HEK293T (cell line): ENCODE data around the gene RASA3.

Experiments
- CTCF ChIA-PET: fragments of 350-600 bp; formaldehyde crosslinking; extraction: SDS; loops from one replicate; lab custom pipeline; 2021; ENCODE audit warnings: antibody characterized with exemption, inconsistent platforms; lab: Yijun Ruan, JAX
- POLR2A ChIA-PET: fragments of 350-600 bp; formaldehyde crosslinking; extraction: SDS; loops from one replicate; lab custom pipeline; 2020; ENCODE audit warnings: antibody characterized with exemption, inconsistent platforms; lab: Yijun Ruan, JAX
- DNase-seq: peaks from one replicate; pipeline ENCODE4 v3.0.0; 2012; ENCODE audit warnings: mixed read lengths; ENCODE audit errors: extremely low spot score
- ARNT ChIP-seq: fragments of 450-650 bp; IDR thresholded peaks from 2 replicates; pipeline ENCODE4 v1.6.1; 2017; ENCODE audit warnings: mild to moderate bottlenecking
- BHLHE40 ChIP-seq: fragments of 450-650 bp; IDR thresholded peaks from 2 replicates; pipeline ENCODE4 v1.6.1; 2016; ENCODE audit warnings: mild to moderate bottlenecking, moderate library complexity, borderline replicate concordance
- CTBP1 ChIP-seq: fragments of 450-650 bp; IDR thresholded peaks from 2 replicates; pipeline ENCODE4 v1.6.1; 2016; ENCODE audit warnings: borderline replicate concordance
- ELF4 ChIP-seq: fragments of 450-650 bp; IDR thresholded peaks from 2 replicates; pipeline ENCODE4 v1.6.1; 2017; ENCODE audit warnings: antibody characterized with exemption
- FOXA1 ChIP-seq: fragments of 450-650 bp; IDR thresholded peaks from 2 replicates; pipeline ENCODE4 v1.6.1; 2016; ENCODE audit warnings: mild to moderate bottlenecking
- FOXK2 ChIP-seq: fragments of 450-650 bp; IDR thresholded peaks from 2 replicates; pipeline ENCODE4 v1.6.1; 2016; ENCODE audit warnings: mild to moderate bottlenecking
- FOXM1 ChIP-seq: fragments of 450-650 bp; IDR thresholded peaks from 2 replicates; pipeline ENCODE4 v1.6.1; 2017; ENCODE audit warnings: mild to moderate bottlenecking, borderline replicate concordance
- HDGF ChIP-seq: fragments of 450-650 bp; IDR thresholded peaks from 2 replicates; pipeline ENCODE4 v1.6.1; 2017; ENCODE audit warnings: antibody characterized with exemption, borderline replicate concordance
- L3MBTL2 ChIP-seq: fragments of 450-650 bp; conservative IDR thresholded peaks from 2 replicates; pipeline ENCODE4 v1.6.1; 2016; ENCODE audit warnings: mild to moderate bottlenecking
- LEF1 ChIP-seq: fragments of 450-650 bp; IDR thresholded peaks from 2 replicates; pipeline ENCODE4 v1.6.1; 2017; ENCODE audit warnings: mild to moderate bottlenecking, borderline replicate concordance
- NFRKB ChIP-seq: fragments of 450-650 bp; IDR thresholded peaks from 2 replicates; pipeline ENCODE4 v1.6.1; 2016; ENCODE audit warnings: mild to moderate bottlenecking, moderate library complexity
- SP1 ChIP-seq: fragments of 450-650 bp; IDR thresholded peaks from 2 replicates; pipeline ENCODE4 v1.6.1; 2017
- SUZ12 ChIP-seq: fragments of 450-650 bp; IDR thresholded peaks from 2 replicates; pipeline ENCODE4 v1.6.1; 2016; ENCODE audit warnings: mild to moderate bottlenecking
- TARDBP ChIP-seq: fragments of 450-650 bp; IDR thresholded peaks from 2 replicates; pipeline ENCODE4 v1.6.1; 2016
- ZNF384 ChIP-seq: fragments of 450-650 bp; IDR thresholded peaks from 2 replicates; pipeline ENCODE4 v1.6.1; 2016
- TF ChIP-seq, protein P1 (sequence below): fragments of 450-650 bp; IDR thresholded peaks from 2 replicates; pipeline ENCODE4 v1.6.1; 2016

The RASA3 gene

DNA sequence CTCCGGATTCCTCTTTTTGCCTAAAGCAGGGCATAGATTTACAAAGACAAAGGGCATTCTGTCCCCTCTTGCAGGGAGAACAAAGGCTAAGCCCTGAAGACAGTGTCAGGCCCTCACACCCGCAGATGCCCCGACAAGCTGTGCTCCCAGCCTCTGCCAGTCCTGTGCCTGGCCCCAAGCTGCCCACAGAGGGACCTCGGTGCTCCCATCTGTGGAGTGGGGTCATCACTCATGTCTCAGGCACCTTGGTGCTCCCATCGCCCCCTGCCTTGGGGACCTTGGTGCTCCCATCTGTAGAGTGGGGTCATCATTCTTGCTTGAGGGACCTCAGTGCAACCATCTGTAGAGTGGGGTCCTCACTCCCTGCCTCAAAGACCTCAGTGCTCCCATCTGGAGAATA, 182.9 kb downstream of the RASA3 start:
- ChIA-PET CTCF (no interaction called here), POLR2A (no interaction called here)
- TF ChIP-seq HDGF = no peak
- no peak for TF ChIP-seq FOXA1
- TF ChIP-seq ELF4 = no peak
- no peak for TF ChIP-seq SP1
- no peak for TF ChIP-seq TARDBP
- TF ChIP-seq LEF1 = no peak
- no peak for TF ChIP-seq NFRKB
- TF ChIP-seq CTBP1 = no peak
- TF ChIP-seq, protein P1, sequence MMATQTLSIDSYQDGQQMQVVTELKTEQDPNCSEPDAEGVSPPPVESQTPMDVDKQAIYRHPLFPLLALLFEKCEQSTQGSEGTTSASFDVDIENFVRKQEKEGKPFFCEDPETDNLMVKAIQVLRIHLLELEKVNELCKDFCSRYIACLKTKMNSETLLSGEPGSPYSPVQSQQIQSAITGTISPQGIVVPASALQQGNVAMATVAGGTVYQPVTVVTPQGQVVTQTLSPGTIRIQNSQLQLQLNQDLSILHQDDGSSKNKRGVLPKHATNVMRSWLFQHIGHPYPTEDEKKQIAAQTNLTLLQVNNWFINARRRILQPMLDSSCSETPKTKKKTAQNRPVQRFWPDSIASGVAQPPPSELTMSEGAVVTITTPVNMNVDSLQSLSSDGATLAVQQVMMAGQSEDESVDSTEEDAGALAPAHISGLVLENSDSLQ = no peak
- TF ChIP-seq FOXK2 = no peak
- TF ChIP-seq L3MBTL2 = no peak
- TF ChIP-seq FOXM1 = no peak
- TF ChIP-seq SUZ12 = no peak
- no peak for TF ChIP-seq ZNF384
- TF ChIP-seq BHLHE40 = no peak
- no peak for TF ChIP-seq ARNT
- no peak for DNase-seq

DNA sequence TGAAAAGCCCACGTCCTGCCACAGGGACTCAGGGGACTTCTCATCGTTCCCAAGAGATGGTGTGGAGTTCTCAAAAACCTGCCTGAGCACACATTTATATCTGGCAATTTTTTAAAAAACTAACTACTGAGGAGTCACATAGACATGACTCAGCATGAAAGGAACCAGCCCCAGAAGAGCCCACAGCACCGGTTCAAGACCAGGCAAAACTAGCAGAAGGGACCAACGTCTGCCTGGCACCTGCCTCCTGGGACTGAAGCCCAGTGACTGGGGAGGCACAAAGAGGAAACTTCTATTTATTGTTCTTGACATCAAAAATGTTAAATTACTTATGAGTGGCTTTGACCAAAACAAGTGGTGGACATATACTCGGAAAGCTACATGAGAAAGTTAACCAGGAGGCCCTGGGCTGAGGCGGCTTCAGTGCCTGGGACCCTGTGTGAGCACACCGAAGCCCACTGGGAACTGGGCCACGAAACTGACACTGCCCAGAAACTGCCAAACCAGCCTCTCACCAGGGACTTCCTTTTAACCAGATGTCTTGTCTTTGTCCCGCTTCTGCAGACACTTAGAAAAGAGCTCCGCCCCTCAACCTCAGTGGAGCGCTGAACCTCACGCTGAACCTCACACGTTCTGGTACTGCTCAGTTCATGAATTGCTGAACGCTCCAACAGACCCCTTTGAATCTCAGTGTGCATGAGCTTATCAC, 184.2 kb downstream of the RASA3 start:
- CTCF ChIA-PET = no interaction called here
- no peak for DNase-seq
- TF ChIP-seq FOXM1 (no peak), TARDBP (no peak), ARNT (no peak), HDGF (no peak), ZNF384 (no peak), ELF4 (no peak), NFRKB (no peak), FOXA1 (no peak)
- POLR2A ChIA-PET = no interaction called here

DNA sequence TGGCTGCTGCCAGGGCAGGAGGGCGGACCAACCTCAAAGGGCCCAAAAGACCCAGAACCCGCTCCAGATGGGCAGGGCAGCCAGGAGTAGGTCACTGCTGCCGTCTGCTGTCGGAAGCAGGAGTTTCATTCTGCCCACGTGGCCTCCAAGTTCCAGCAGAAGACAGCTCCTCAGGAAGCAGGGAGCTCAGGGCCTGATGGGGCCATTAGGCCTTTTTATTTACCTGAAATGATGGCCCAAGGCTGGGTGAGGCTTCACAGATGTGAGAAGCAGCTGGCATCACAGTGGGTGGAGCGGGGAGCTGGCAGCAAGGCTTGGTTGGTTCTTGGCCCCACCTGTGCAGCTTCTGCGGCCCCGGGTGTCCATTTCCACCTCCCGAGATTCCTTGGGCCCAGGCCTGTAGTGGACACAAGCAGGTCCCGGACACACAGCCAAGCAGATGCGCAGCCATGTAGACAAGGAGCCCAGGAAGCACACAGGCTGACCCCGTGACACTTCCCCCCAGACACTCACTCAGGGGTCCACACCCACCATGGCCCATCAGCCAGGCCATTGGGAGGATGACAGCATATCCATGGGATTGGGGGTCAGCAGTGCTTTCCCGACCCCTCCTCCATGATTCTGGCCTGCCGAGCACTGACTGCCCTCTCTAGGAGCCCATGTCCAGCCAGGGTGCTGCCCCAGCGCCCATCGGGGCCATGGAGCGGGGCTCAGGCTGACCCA, 185.0 kb downstream of the RASA3 start:
- no peak for DNase-seq
- ChIA-PET POLR2A (no interaction called here), CTCF (no interaction called here)
- TF ChIP-seq TARDBP (no peak), ZNF384 (no peak), HDGF (no peak), ELF4 (no peak), NFRKB (no peak), CTBP1 (no peak), ARNT (no peak), LEF1 (no peak), SUZ12 (no peak), FOXA1 (no peak), L3MBTL2 (no peak)

DNA sequence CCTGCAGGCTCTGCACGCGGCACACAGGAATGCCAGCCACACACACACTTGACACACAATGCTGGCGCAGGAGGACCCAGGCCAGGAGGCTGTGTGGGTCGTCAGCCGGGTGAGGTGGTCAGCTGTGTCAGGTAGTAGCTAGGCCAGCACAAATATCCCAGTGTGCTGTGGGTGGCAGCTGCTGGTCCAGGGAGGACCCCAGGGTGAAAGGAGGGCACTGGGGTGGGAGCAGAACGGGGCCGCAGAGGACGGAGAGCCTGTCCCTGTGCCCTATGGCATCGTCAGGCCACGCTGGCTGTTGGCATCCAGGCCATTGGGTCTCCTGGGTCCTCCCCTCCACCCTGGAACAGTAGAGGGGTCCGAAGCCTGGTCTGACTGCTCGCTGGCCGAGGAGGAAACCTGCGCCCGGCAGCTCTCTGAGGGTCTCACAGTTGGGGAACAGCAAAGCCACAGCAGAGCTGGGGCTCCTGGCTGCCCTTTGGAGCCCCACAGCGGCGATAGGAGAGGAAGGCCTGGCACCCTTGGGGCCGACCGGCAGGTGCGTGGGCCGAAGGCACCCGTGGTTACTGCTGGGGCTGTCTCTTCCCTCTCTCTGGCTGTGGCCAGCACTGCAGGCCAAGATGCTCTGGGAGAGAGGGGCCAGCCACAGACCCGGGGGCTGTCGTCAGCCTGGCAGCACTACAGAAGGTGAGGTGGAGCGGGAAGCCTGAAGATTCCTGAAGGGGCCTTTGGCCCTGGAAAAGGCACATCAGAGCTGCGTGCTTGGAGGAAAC, 185.8 kb downstream of the RASA3 start:
- POLR2A ChIA-PET = no interaction called here
- TF ChIP-seq, protein P1 = no peak
- TF ChIP-seq SUZ12 (no peak), LEF1 (no peak), ARNT (no peak), CTBP1 (no peak), L3MBTL2 (no peak), FOXA1 (no peak), TARDBP (no peak), BHLHE40 (no peak), FOXM1 (no peak), NFRKB (no peak), FOXK2 (no peak), SP1 (no peak), ZNF384 (no peak), HDGF (no peak), ELF4 (no peak)
- no peak for DNase-seq
- CTCF ChIA-PET = no interaction called here

DNA sequence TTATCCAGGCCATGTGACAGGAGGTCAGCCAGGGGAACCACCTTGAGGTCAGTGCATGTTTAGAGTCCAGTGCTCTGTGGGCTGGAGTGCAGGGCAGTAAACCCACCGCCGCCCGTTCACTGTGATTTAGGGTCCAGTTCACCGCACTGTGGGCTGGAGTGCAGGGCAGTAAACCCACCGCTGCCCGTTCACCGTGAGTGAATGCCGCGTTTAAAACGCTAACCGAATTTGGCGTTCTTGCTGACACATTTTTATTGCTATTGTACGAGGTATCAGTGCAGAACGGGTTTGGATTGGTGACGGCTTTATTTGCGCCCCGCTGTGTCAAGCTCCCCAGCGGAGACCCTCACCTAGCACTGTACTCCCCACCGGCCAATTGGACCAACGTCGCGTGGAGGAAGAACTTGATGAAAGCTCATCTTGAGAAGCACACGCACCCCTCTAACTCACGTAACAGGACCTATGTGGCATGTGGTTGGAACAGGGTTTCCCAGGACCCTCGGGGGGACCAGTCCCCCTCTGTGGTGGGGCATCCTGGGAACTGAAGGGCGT, 186.5 kb downstream of the RASA3 start:
- POLR2A ChIA-PET = no interaction called here
- CTCF ChIA-PET = interaction anchor here (0.6 kb wide), 1 partner anchor 146 kb away, joined by 6 read pairs; no protein-coding TSS in a partner anchor

More for the DNA sequence above, 186.5 kb downstream of the RASA3 start:
- no peak for DNase-seq
- no peak for TF ChIP-seq BHLHE40
- no peak for TF ChIP-seq FOXM1
- no peak for TF ChIP-seq FOXK2
- TF ChIP-seq TARDBP = no peak
- no peak for TF ChIP-seq ELF4
- TF ChIP-seq HDGF = no peak
- TF ChIP-seq ARNT = no peak
